ENCODE data around the gene NUP214. TPM values are rescaled to one million over a fixed set of nuclear protein-coding genes. Genes with fewer than 3 reads are reported as not detected.
"Not testable (repeated sequence)": the region's sequence is repeated elsewhere in the genome, so short reads cannot be mapped to it uniquely, and the experiment has no call there.

Gene NUP214
- total RNA-seq, 1 donor from 2014 or later, result 52.1 TPM

GRCh38 chr9:131193051-131193450 is 67.7 kb downstream of the NUP214 start:
- DNase-seq (ENCODE audit: low spot score), result no peak

- no peak for DNase-seq (ENCODE audit: low spot score)
Measured at GRCh38 chr9:131194762-131195161, 69.4 kb downstream of the NUP214 start.

DNA sequence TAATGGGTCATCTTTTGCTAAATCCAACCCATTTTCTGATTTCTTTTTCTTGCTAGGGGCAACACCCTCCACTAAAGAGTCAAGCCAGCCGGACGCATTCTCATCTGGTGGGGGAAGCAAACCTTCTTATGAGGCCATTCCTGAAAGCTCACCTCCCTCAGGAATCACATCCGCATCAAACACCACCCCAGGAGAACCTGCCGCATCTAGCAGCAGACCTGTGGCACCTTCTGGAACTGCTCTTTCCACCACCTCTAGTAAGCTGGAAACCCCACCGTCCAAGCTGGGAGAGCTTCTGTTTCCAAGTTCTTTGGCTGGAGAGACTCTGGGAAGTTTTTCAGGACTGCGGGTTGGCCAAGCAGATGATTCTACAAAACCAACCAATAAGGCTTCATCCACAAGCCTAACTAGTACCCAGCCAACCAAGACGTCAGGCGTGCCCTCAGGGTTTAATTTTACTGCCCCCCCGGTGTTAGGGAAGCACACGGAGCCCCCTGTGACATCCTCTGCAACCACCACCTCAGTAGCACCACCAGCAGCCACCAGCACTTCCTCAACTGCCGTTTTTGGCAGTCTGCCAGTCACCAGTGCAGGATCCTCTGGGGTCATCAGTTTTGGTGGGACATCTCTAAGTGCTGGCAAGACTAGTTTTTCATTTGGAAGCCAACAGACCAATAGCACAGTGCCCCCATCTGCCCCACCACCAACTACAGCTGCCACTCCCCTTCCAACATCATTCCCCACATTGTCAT is 72.0 kb downstream of the NUP214 start:
- DNase-seq (ENCODE audit: low spot score), result no peak

DNA sequence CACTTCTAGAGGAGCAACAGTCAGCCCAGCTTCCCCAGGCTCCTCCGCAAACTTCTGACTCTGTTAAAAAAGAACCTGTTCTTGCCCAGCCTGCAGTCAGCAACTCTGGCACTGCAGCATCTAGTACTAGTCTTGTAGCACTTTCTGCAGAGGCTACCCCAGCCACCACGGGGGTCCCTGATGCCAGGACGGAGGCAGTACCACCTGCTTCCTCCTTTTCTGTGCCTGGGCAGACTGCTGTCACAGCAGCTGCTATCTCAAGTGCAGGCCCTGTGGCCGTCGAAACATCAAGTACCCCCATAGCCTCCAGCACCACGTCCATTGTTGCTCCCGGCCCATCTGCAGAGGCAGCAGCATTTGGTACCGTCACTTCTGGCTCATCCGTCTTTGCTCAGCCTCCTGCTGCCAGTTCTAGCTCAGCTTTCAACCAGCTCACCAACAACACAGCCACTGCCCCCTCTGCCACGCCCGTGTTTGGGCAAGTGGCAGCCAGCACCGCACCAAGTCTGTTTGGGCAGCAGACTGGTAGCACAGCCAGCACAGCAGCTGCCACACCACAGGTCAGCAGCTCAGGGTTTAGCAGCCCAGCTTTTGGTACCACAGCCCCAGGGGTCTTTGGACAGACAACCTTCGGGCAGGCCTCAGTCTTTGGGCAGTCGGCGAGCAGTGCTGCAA is 72.8 kb downstream of the NUP214 start:
- no peak for DNase-seq (ENCODE audit: low spot score)

DNA sequence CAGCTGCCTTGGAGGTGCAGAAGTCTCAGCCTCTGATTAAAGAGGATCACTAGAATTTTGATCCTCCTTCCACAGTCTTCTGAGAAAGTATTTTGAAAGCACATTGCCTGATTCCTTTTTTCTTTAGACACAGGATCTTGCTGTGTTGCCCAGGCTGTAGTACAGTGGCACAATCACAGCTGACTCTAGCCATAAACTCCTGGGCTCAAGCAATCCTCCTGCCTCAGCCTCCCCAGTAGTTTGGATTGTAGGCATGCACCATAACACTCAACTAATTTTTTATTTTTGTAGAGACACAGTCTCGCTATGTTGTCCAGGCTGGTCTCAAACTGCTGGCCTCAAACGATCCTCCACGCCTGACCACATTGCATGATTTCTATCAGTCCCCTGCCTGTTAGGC is 76.5 kb downstream of the NUP214 start:
- no peak for DNase-seq (ENCODE audit: low spot score)

GRCh38 chr9:131203431-131204218 is 78.2 kb downstream of the NUP214 start:
- no peak for DNase-seq (ENCODE audit: low spot score)

DNA sequence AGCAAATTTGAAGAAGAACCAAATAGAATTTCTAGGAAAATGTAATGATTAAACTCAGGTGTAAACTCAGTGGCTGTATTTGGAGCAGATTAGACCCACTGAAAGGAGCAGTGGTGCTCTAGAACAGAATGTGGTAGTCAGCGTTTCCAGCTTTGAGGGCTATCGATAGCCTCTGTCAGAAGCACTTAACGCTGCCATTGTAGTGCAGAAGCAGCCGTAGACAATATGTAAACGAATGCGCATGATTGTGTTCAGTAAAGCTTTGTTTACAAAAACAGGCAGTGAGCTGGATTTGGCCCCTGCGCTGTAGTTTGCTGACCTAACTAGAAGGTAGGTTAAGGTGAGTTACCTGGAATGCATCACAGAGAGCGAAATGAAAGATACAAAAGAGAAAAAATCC is 78.9 kb downstream of the NUP214 start:
- no peak for DNase-seq (ENCODE audit: low spot score)

- no peak for DNase-seq (ENCODE audit: low spot score)
Measured at GRCh38 chr9:131206495-131206894, 81.1 kb downstream of the NUP214 start.

GRCh38 chr9:131211920-131212319 is 86.5 kb downstream of the NUP214 start:
- DNase-seq (ENCODE audit: low spot score), result not testable (repeated sequence)

DNA sequence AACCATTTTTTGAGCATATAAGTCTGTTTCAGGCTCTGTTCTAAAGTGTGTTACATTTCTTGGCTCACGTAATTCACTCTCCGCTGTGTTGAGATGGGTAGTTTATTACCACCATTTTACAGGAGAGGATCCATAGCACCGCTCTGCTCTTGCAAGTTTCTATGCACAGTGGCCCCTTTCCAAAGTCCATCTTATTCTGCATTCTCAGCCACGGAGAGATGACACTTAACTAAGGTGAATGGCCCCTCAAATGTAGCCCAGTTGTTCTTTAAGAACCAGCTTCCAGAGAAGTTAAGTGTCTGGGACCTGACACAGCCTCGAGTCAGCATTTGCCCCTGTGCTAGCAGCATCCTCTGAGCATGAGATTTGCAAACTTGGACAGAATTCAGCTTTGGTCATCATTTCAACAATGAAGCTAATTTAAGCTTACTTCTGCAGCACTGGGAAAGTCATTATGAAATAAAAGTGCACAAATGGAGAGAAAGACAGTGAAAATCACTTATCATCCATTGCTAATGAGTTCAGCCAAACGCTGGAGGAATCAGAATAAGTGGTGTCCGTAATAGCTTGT is 89.0 kb downstream of the NUP214 start:
- no peak for DNase-seq (ENCODE audit: low spot score)

- DNase-seq (ENCODE audit: low spot score), result no peak
Measured at GRCh38 chr9:131214876-131215275, 89.5 kb downstream of the NUP214 start.

DNA sequence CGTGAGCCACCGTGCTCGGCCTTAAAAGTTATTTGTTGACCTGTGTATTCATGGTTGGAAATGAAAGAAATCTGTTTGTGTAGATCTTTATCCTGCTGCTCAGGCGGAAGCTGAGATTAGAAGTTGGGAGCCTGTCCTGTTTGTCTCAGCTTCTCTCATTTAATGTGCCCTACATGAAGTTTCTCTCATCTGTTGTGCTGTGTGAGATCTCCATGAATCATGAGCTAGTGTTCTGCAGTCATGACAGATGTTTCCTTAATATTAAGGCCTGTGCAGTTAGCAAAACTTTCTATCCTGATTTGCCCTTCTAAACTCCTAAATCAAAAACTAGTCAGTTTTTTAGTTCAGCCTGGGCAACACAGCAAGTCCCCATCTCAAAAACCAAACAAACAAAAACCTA is 91.4 kb downstream of the NUP214 start:
- no peak for DNase-seq (ENCODE audit: low spot score)

GRCh38 chr9:131217331-131218031 is 92.1 kb downstream of the NUP214 start:
- no peak for DNase-seq (ENCODE audit: low spot score)

DNA sequence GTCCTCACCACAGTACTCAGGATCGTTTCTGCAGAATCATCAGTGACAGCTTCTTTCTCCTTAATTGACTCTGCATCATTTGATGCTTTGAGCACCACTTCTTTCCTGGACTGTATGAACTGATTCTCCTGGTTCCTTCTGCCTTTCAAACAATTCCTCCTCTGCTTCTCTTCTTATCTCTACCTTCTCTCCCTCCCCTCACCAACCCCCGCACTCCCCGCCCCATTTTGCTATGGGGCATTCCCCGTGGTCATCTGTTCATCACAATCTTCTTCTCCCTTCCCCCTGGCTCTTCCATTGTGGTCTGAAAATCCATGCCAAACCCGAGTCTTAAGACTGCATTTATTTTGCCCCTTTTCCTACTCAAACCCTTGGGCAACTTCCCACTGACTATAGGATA is 93.0 kb downstream of the NUP214 start:
- no peak for DNase-seq (ENCODE audit: low spot score)

- no peak for DNase-seq (ENCODE audit: low spot score)
Measured at GRCh38 chr9:131220485-131220884, 95.1 kb downstream of the NUP214 start.

- no peak for DNase-seq (ENCODE audit: low spot score)
Measured at GRCh38 chr9:131222460-131222859, 97.1 kb downstream of the NUP214 start.

DNA sequence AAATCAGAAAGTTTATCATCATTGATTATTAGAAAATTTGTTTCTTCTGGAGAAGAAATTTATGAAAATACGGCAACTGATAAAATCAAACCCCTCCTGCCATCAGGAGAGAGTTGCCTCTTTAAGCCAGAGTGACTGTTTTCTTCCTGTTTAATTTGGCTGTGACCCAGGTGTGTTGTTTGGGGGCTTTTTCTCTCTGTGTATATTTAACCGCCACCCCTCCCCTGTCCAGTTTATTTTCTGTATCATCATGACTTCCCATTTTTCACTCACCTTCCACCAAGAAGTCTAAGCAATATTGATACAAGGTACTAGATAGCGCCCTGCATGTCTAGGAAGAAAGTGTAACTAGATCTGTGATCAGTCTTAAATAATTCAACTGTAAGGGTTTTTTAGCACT is 100.8 kb downstream of the NUP214 start:
- no peak for DNase-seq (ENCODE audit: low spot score)

DNA sequence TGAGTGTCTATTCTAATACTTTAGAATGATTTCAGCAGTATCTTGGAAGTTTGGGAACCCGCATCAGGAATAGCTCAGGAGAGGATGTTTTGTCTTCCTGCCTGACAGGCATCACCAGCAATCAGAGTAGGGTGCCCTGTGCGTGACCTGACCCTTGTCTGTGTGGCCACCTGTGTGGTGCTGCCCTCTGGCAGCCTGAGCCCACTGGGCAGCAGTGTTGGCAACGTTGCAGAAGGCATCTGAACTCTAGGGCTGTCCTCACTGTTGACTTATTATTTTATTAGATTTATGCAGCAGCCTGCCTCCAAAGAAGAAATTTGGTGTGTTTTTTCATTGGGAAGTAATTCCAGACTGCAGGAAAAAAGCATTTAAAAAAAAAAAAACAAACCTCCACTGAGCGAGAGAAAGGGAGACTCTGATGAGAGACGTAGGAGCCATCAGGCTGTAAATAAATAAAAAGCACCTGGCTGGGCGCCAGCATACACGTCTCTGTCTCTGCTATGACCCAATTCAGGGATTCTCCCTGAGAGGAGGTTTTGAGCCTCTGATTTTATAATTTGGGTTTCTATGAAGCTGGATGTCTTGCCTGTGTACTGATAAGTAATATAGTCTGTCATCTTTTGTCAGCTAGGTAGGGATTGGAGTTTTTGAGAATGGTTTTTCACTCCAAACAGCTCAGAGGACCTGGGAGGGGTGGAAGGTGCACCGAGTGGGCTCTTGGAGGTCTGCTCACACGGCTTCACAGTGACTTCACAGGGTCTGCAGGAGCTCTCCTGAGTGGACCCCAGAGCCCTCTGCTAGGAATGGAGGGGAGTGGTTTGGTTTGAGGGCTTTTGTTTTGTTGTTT is 101.9 kb downstream of the NUP214 start:
- DNase-seq (ENCODE audit: low spot score), result no peak

- DNase-seq (ENCODE audit: low spot score), result no peak
Measured at GRCh38 chr9:131227959-131228460, 102.6 kb downstream of the NUP214 start.

- DNase-seq (ENCODE audit: low spot score), result no peak
Measured at GRCh38 chr9:131228988-131229387, 103.6 kb downstream of the NUP214 start.

DNA sequence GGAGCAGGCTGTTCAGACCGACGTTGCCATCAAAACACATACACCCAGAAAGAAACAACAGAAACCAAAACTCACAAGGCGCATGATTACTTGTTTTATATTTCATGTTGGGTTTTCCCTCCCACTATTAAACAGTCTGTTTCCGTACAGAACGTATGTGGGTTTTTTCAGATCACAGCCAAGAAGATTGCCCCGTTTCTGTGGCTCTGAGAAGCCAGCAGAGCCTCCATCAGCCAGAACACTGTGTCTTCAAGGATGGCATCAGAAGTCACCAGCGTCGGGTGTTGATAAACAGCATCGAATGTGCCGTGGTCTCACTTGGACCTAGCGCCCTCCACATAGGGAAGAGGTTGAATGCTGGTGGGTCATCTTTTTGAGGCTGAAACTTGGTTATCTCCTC is 108.2 kb downstream of the NUP214 start:
- DNase-seq (ENCODE audit: low spot score), result no peak

Measured in mucosa of gallbladder (tissue), 1 donor.